GM12878 (cell line): ENCODE data around the gene VEGFA. TPM values are rescaled to one million over a fixed set of nuclear protein-coding genes. Genes with fewer than 3 reads are reported as not detected.

Source experiments
- CBFB ChIP-seq: IDR thresholded peaks from 2 replicates; pipeline ENCODE4 v1.6.1; 2016; ENCODE audit warnings: antibody characterized with exemption, low read depth
- CEBPZ ChIP-seq: fragments of 150-350 bp; IDR thresholded peaks from 2 replicates; pipeline ENCODE4 v1.6.1; 2016; ENCODE audit warnings: low read depth, low read length
- CREM ChIP-seq: IDR thresholded peaks from 2 replicates; pipeline ENCODE4 v1.6.1; 2014; ENCODE audit warnings: antibody characterized with exemption, low read depth
- EGR1 ChIP-seq, 2 experiments: IDR thresholded peaks; 1 replicate in 1 of 2; 2 replicates in 1 of 2; pipeline ENCODE4 v1.6.1; 2011 to 2012; ENCODE audit warnings: low read depth in 2 of 2, low read length in 2 of 2, borderline replicate concordance in 1 of 2, mild to moderate bottlenecking in 1 of 2, moderate library complexity in 1 of 2
- EZH2 ChIP-seq: IDR thresholded peaks from 2 replicates; pipeline ENCODE4 v1.6.1; 2012; ENCODE audit warnings: low read depth, mild to moderate bottlenecking, control low read depth, inconsistent platforms, low read length, borderline replicate concordance; ENCODE audit not compliant: control insufficient read depth
- FOXM1 ChIP-seq: IDR thresholded peaks from 2 replicates; pipeline ENCODE4 v1.6.1; 2012; ENCODE audit warnings: low read depth, mild to moderate bottlenecking, inconsistent platforms, low read length, moderate library complexity
- GABPA ChIP-seq: IDR thresholded peaks from 2 replicates; pipeline ENCODE4 v1.6.1; 2014; ENCODE audit warnings: antibody characterized with exemption, low read depth, mild to moderate bottlenecking, inconsistent platforms
- IKZF1 ChIP-seq: fragments of 450-650 bp; conservative IDR thresholded peaks from 2 replicates; pipeline ENCODE4 v1.6.1; 2017; ENCODE audit warnings: antibody characterized with exemption, mild to moderate bottlenecking
- IRF4 ChIP-seq: IDR thresholded peaks from 2 replicates; pipeline ENCODE4 v1.6.1; 2011; ENCODE audit warnings: low read depth, low read length
- JUND ChIP-seq: IDR thresholded peaks from 2 replicates; pipeline ENCODE4 v1.6.1; 2012; ENCODE audit warnings: low read depth, mild to moderate bottlenecking, low read length, improper control_type of control experiment, moderate library complexity
- LARP7 ChIP-seq: fragments of 450-650 bp; IDR thresholded peaks from 2 replicates; pipeline ENCODE4 v1.6.1; 2017; ENCODE audit warnings: mild to moderate bottlenecking
- MYC ChIP-seq: IDR thresholded peaks from 2 replicates; pipeline ENCODE4 v1.6.1; 2011; ENCODE audit warnings: mild to moderate bottlenecking, low read length, moderate library complexity, inconsistent platforms; ENCODE audit not compliant: insufficient read depth, insufficient replicate concordance, insufficient read length, severe bottlenecking
- NKRF ChIP-seq: fragments of 450-650 bp; conservative IDR thresholded peaks from 2 replicates; pipeline ENCODE4 v1.6.1; 2017; ENCODE audit warnings: mild to moderate bottlenecking, moderate library complexity
- NR2F1 ChIP-seq: fragments of 450-650 bp; conservative IDR thresholded peaks from 2 replicates; pipeline ENCODE4 v1.6.1; 2017; ENCODE audit warnings: mild to moderate bottlenecking
- RELA ChIP-seq: fragments of 450-650 bp; IDR thresholded peaks from 2 replicates; pipeline ENCODE4 v1.8.0; 2014; ENCODE audit warnings: borderline replicate concordance; ENCODE audit not compliant: partially characterized antibody
- RUNX3 ChIP-seq: IDR thresholded peaks from 2 replicates; pipeline ENCODE4 v1.6.1; 2012; ENCODE audit warnings: low read length, inconsistent platforms
- SMC3 ChIP-seq: IDR thresholded peaks from 2 replicates; pipeline ENCODE4 v1.6.1; 2011; ENCODE audit warnings: low read length, improper control_type of control experiment, borderline replicate concordance
- SREBF1 ChIP-seq: IDR thresholded peaks from 2 replicates; pipeline ENCODE4 v1.6.1; 2012; ENCODE audit warnings: mild to moderate bottlenecking, low read length
- SUZ12 ChIP-seq: fragments of 200-600 bp; sonication (generic); IDR thresholded peaks from one replicate; pipeline ENCODE4 v1.6.1; 2018; ENCODE audit warnings: antibody characterized with exemption, mild to moderate bottlenecking; ENCODE audit not compliant: unreplicated experiment
- TBL1XR1 ChIP-seq: IDR thresholded peaks from 2 replicates; pipeline ENCODE4 v1.6.1; 2012; ENCODE audit warnings: low read depth, low read length, improper control_type of control experiment
- ZBTB11 ChIP-seq: fragments of 450-650 bp; formaldehyde crosslinking; IDR thresholded peaks from 2 replicates; pipeline ENCODE4 v1.5.0; 2022; ENCODE audit warnings: mild to moderate bottlenecking, missing genetic modification characterization
- polyA plus RNA-seq, 11 experiments: library from polyadenylated mRNA; depleted of rRNA in 4 of 11; unstranded in 6 of 11; stranded (reverse) in 5 of 11; fragments of >200 nt; fragmentation: Nextera tagmentation in 4 of 11; fragmentation: Illumina TruSeq in 1 of 11; extraction: Ambion mirVana in 4 of 11; extraction: Trizol in 1 of 11; gene quantifications; 1 replicate in 1 of 11; 2 replicates in 10 of 11; pipeline versions ENCODE4 v1.2.1 to v1.2.3, GENCODE V29; 2011 to 2016; ENCODE audit warnings: inconsistent platforms in 2 of 11, missing spikeins in 2 of 11, low read depth in 1 of 11
- total RNA-seq, 4 experiments: library from RNA; depleted of rRNA in 3 of 4; stranded (reverse); fragments of >200 nt in 3 of 4; fragmentation: Illumina TruSeq in 1 of 4; extraction: Trizol in 1 of 4; gene quantifications; 2 replicates each; pipeline versions ENCODE4 v1.2.1 to v1.2.3, GENCODE V29; 2013 to 2021

Gene VEGFA
- total and polyA plus RNA-seq, 10 of the 15 experiments (the other 5 are each of a cell fraction or from before 2014, with no cell fraction given), result 0.96 to 140 (median 16.9) TPM

- TF ChIP-seq NR2F1, result peak; percentile 85
- no peak for TF ChIP-seq FOXM1
- peak; percentile 76; the same call in 1 of the 2 replicates for TF ChIP-seq NKRF
- no peak for TF ChIP-seq GABPA
- TF ChIP-seq RELA, result no peak
- no peak for TF ChIP-seq EZH2
- peak; percentile 88 for TF ChIP-seq IKZF1
- TF ChIP-seq IRF4, result 0 out of 2 replicates have a peak, but pooled peaks have one; percentile 30
- no peak for TF ChIP-seq CEBPZ
- peak; percentile 39; the same call in 1 of the 2 replicates for TF ChIP-seq RUNX3
- TF ChIP-seq LARP7, result no peak
- TF ChIP-seq ZBTB11 (CRISPR knock-in tag), result no peak
- no peak for TF ChIP-seq TBL1XR1
- TF ChIP-seq EGR1 (IDR thresholded peaks at IDR 0.05; ENCODE audit: borderline replicate concordance in 1 of 2, low read depth in 2 of 2, low read length in 2 of 2), result peak in 1 of 2 experiments; percentile 48; a peak in 1 of 3 replicates
- TF ChIP-seq MYC, result no peak
- TF ChIP-seq SUZ12, result no peak
- TF ChIP-seq JUND, result no peak
- 0 out of 2 replicates have a peak, but pooled peaks have one; percentile 23 for TF ChIP-seq CREM
- no peak for TF ChIP-seq SREBF1
- peak; percentile 92 for TF ChIP-seq SMC3
- TF ChIP-seq CBFB, result no peak
Measured at GRCh38 chr6:43769526-43770371, at the start of gene VEGFA (continued).
